Pancreas (tissue), 10 donors: Measurements from ENCODE around the gene NXN. TPM values are rescaled to one million over a fixed set of nuclear protein-coding genes. Genes with fewer than 3 reads are reported as not detected.

Experiments
- ATAC-seq, 4 donors: fragments of 200-7000 bp; cut with Tn5 transposase; one replicate each; pipeline versions ENCODE4 v1.8.0 to v1.9.1; 2020; ENCODE audit warnings: mild to moderate bottlenecking in 4 of 4, moderate library complexity in 4 of 4
- DNase-seq, 6 donors: peaks; one replicate each; pipeline ENCODE4 v3.0.0-alpha.2; 2020
- FAIRE-seq: peaks from 2 replicates; lab custom pipeline; 2012; peaks lifted over from hg19 to GRCh38; lab: Jason Lieb, UNC
- H3K27ac ChIP-seq, 4 donors: fragments of 200-600 bp; sonication (generic); 1 replicate in 3 of 4; 2 replicates in 1 of 4; pipeline versions ENCODE4 v1.5.0 to v1.8.0; 2020
- H3K27me3 ChIP-seq, 4 donors: fragments of 200-600 bp; one replicate each; pipeline ENCODE4 v1.8.0; 2021
- H3K36me3 ChIP-seq, 3 donors: fragments of 200-600 bp; sonication (generic) in 1 of 3; one replicate each; pipeline versions ENCODE4 v1.5.0 to v1.8.0; 2020 to 2021
- H3K4me1 ChIP-seq, 3 donors: fragments of 200-600 bp; one replicate each; pipeline ENCODE4 v1.8.0; 2021
- H3K4me3 ChIP-seq, 4 donors: fragments of 200-600 bp; sonication (generic) in 2 of 4; one replicate each; pipeline versions ENCODE4 v1.5.0 to v1.8.0; 2020 to 2021
- H3K9me3 ChIP-seq, 4 donors: fragments of 200-600 bp; one replicate each; pipeline ENCODE4 v1.8.0; 2021
- WGBS, 2 donors: extraction: QIAGEN DNeasy Blood & Tissue Kit; methylation state at CpG; one replicate each; pipeline ENCODE4 v1.1.7; 2013; 5-methylcytosine and 5-hydroxymethylcytosine counted together
- intact Hi-C, 3 donors: fragments of 100-400 bp; cut with DNase I; formaldehyde crosslinking; loops; one replicate each; pipeline versions ENCODE4 v1.11.1 to v1.14.2; 2022
- polyA plus RNA-seq, 2 donors: library from polyadenylated mRNA; stranded (reverse); fragments of 200-250 nt; gene quantifications; one replicate each; pipeline ENCODE4 v1.2.3, GENCODE V29; 2013
- total RNA-seq, 6 donors: library from RNA; stranded (reverse); fragmentation: NEBNext Ultra II Directional in 4 of 6; extraction: Animal tissue kit (Norgen Biotek cat#: 25700) in 4 of 6; gene quantifications; one replicate each; pipeline versions ENCODE4 v1.2.1 to v1.2.4, GENCODE V29; 2021 to 2023
- TF ChIP-seq, protein P1 (sequence below), 4 donors: fragments of 200-600 bp; sonication (generic) in 3 of 4; IDR thresholded peaks; one replicate each; pipeline versions ENCODE4 v1.5.0 to v1.8.0; 2021; ENCODE audit warnings: antibody characterized with exemption in 4 of 4
- donor health status: healthy with polysubstance abuse.
- donor health status: DM: no; HTN: no; CAD: no; lungs with moderate emphysema.
- donor health status: DM: no; HTN: no; CAD: no.
- donor health status: control.
- donor health status: control.
- donor health status: Bipolar disorder and iron deficiency.
- donor health status: DM: yes; HTN: yes; CAD: no.
- donor health status: DM: no; HTN: no; CAD: no.
- donor health status: DM: no; HTN: no; CAD: no.
- donor health status: DM: yes; HTN: yes; CAD: no.

Gene NXN
- total and polyA plus RNA-seq, 8 donors, result 17.4 to 35.0 (median 29.4) TPM

DNA sequence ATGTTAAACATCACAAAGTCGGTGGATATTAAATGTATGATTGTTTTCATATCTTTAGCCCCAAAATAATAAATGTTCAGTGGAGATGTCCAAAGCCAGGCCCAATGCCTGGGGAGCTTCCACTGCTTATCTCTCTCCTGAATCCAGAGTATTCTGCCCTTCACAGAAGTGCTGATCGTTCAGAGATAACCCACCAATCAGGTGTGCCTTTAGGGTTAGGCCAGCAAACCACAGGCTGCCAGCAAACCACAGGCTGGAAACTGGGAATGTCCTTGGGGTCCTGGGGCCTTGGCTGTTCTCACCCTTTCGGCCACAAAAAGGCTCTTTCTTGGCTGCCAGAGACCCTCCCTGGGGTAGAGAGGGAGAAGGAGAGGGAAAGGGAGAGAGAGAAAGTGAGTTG lies 33.9 kb downstream of the NXN start:
- 73 to 74% methylated on average over 3 of the region's 3 CpGs for WGBS, 2 donors
- no peak overlapping the region for H3K27ac ChIP-seq
- H3K4me3 ChIP-seq, result no peak overlapping the region
- no peaks in the 10 kb centered on the region for H3K27me3 ChIP-seq
- H3K4me1 ChIP-seq, result no peaks in the 10 kb centered on the region
- H3K9me3 ChIP-seq, result no peaks in the 10 kb centered on the region
- intact Hi-C loops, result no loop called here
- TF ChIP-seq, protein P1, sequence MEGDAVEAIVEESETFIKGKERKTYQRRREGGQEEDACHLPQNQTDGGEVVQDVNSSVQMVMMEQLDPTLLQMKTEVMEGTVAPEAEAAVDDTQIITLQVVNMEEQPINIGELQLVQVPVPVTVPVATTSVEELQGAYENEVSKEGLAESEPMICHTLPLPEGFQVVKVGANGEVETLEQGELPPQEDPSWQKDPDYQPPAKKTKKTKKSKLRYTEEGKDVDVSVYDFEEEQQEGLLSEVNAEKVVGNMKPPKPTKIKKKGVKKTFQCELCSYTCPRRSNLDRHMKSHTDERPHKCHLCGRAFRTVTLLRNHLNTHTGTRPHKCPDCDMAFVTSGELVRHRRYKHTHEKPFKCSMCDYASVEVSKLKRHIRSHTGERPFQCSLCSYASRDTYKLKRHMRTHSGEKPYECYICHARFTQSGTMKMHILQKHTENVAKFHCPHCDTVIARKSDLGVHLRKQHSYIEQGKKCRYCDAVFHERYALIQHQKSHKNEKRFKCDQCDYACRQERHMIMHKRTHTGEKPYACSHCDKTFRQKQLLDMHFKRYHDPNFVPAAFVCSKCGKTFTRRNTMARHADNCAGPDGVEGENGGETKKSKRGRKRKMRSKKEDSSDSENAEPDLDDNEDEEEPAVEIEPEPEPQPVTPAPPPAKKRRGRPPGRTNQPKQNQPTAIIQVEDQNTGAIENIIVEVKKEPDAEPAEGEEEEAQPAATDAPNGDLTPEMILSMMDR (IDR thresholded peaks at IDR 0.05), result no peak
- no peaks in the 10 kb centered on the region for H3K36me3 ChIP-seq
- no peak for ATAC-seq
- no peak for FAIRE-seq
- no peak for DNase-seq

DNA sequence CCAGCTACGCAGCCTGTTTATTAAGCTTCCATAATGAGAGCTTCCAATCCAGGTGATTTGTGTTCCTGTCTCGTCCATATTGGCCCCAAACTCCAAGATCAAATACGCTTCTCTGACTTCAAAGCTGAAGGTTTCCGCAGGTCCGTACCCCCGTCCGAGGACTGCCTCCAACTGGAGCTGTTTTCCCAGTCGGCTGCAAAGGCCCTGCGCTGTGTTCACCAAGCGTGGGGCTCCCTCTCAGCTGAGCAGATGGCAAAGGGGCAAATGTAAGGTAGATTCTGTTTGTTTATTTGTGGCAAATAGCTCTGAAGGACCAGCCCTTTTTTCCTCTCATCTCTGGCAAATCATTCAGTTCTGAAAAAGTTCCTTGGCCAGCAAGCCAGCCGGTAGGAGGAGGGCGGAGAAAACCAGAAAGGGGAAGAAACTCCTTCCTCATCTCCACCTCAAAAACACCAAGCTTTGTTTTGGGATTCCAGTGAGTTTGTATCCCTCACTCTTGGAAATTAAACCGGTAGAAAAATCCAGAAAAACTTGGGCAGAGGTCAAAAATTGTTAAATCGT lies 35.2 kb downstream of the NXN start:
- ATAC-seq (peak in 1 of 4 donors; percentile 35), DNase-seq (peak in 1 of 6 donors; percentile 11), FAIRE-seq (no peak)
- Histone ChIP-seq H3K27me3 (no peaks in the 10 kb centered on the region), H3K9me3 (no peaks in the 10 kb centered on the region), H3K27ac (no peak overlapping the region), H3K4me1 (no peaks in the 10 kb centered on the region), H3K4me3 (no peak overlapping the region), H3K36me3 (no peaks in the 10 kb centered on the region)
- intact Hi-C loops, result no loop called here
- TF ChIP-seq, protein P1 (IDR thresholded peaks at IDR 0.05), result no peak
- 83 to 85% methylated on average over 13 to 14 of the region's 14 CpGs for WGBS, 2 donors

DNA sequence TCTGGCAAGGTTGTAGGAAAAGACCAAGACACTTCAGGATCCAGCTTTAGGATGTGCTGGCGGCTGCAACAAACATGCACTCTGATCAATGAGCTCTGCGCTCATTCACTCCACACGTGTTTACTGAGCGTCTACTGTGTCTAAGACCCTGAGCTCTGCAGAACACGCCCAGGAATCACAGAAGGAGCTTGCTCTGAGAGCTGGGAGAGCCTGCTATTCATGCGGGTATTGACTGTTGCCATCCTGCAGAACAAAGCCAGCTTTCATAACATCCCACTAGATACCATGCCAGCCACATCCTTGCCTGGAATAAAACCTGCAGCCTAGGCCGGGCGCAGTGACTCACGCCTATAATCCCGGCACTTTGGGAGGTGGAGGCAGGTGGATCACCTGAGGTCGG lies 44.1 kb downstream of the NXN start:
- Histone ChIP-seq H3K4me3 (no peak overlapping the region), H3K4me1 (peaks cover 0 to 13% (median 13%) of the 10 kb centered on the region in 3 donors), H3K9me3 (no peaks in the 10 kb centered on the region), H3K27ac (peak overlapping the region in 1 of 4 donors; percentile 22), H3K36me3 (no peaks in the 10 kb centered on the region), H3K27me3 (no peaks in the 10 kb centered on the region)
- 73 to 75% methylated on average over 11 of the region's 11 CpGs for whole genome bisulfite sequencing, 2 donors
- DNase-seq (peak in 1 of 6 donors; percentile 32), ATAC-seq (peak in 3 of 4 donors; percentile 17 to 50 (median 18)), FAIRE-seq (no peak)
- intact Hi-C loops, result no loop called here
- TF ChIP-seq, protein P1 (IDR thresholded peaks at IDR 0.05), result no peak

DNA sequence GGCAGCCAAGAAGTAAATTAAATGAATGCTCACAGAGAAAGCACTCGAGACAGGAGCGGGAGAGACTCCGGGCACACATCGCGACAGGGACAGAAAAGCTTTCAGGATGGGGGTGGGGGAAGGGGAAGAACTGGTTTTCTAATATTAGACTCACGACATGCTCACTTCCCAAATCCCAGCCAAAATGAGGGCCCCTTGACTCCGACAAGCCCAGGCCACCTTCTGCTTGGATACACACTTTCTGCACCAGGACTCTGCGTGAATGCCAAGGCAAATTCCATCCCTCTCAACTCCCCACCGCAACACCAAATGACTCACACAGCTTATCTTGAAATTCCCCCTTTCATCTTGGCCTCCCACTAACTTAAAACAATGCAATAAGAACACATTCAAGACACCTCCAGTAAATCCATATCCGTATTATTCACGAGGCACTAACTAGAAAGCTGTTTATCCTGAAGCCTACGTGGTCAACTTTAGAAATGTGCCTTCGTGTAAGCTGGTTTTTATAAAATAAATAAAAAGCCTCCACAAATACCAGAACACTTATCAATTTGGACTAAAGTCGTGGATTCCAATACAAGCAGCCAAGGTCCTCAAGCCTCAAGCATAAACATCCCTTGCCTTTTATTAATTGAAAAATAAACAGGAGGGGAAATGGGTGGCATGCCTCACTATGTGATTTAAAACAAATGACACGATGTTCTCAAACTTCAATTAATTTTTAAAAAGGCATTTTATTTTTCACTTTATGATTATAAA lies 46.1 kb downstream of the NXN start:
- DNase-seq (peak in 2 of 6 donors; percentile 33 to 50), ATAC-seq (peak; percentile 64 to 77 (median 70)), FAIRE-seq (peak; percentile 69)
- H3K4me1 ChIP-seq, result peaks cover 8 to 24% (median 23%) of the 10 kb centered on the region in 3 donors
- WGBS, 2 donors, result 22 to 26% methylated on average over 15 of the region's 15 CpGs
- intact Hi-C loops, result no loop called here
- H3K9me3 ChIP-seq, result no peaks in the 10 kb centered on the region
- no peaks in the 10 kb centered on the region for H3K36me3 ChIP-seq
- H3K4me3 ChIP-seq, result no peak overlapping the region
- H3K27ac ChIP-seq, result peak overlapping the region; percentile 16 to 69 (median 41)
- TF ChIP-seq, protein P1 (IDR thresholded peaks at IDR 0.05), result no peak
- no peaks in the 10 kb centered on the region for H3K27me3 ChIP-seq
